ENCODE measurements around the gene BMP3. TPM values are rescaled to one million over a fixed set of nuclear protein-coding genes. Genes with fewer than 3 reads are reported as not detected.

Gene BMP3
- total and polyA plus RNA-seq, 2 of the 8 experiments (the other 6 are each of a cell fraction or from before 2014, with no cell fraction given) = 0.02 TPM; not detected in 1

DNA sequence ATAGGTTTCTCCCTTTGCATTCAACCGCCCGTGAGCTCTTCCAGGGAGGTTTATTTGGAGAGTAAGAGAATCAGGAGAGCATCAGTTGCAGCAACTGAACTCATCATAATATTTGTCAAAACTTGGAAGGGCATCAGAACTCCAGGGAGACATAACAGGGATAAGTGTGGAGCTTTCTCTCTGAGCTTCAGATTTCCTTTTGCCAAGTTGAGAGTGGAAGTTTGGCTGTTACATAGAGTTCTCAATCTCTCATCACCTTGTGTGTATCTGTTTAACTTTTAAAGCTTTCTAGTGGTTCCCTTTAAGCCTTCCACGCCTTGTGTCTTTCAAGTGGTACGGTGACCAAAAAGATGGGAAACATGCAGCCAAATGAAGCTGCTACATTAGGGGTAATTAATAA lies 18.8 kb downstream of the BMP3 start:
- Histone ChIP-seq H4K20me1 (replicated peaks in 1 of 2; ENCODE audit: control insufficient read depth in 1 of 2, insufficient read depth in 2 of 2, low read length in 2 of 2) (no peaks in the 10 kb centered on the region), H3K9me3 (ENCODE audit: insufficient read depth in 2 of 2, low read depth in 1 of 2, low read length in 1 of 2) (no peaks in the 10 kb centered on the region), H4K91ac (replicated peaks; ENCODE audit: insufficient read length, low read length) (no peak overlapping the region), H3K79me1 (ENCODE audit: low read depth, low read length) (no peaks in the 10 kb centered on the region), H2AK5ac (ENCODE audit: low read depth, low read length) (no peak overlapping the region), H3K4ac (replicated peaks; ENCODE audit: insufficient read length, low read depth, low read length) (no peak overlapping the region), H3K23ac (ENCODE audit: insufficient read length) (no peak overlapping the region), H4K5ac (ENCODE audit: insufficient read length, low read depth, low read length) (no peak overlapping the region), H3K23me2 (ENCODE audit: low read depth, low read length) (no peaks in the 10 kb centered on the region), H4K8ac (ENCODE audit: extremely low read depth, insufficient read depth, low read length) (no peak overlapping the region), H3K79me2 (ENCODE audit: control insufficient read depth in 1 of 2, insufficient read depth in 2 of 2, low read length in 2 of 2) (no peaks in the 10 kb centered on the region), H3K56ac (replicated peaks; ENCODE audit: insufficient read length, low read depth, low read length) (no peak overlapping the region), H3K14ac (ENCODE audit: insufficient read length) (no peak overlapping the region), H3K18ac (ENCODE audit: extremely low read depth, low read length) (no peak overlapping the region), H3K4me1 (replicated peaks in 1 of 4; ENCODE audit: control insufficient read depth in 3 of 4, insufficient read depth in 4 of 4, low read length in 3 of 4) (no peaks in the 10 kb centered on the region), H2BK12ac (ENCODE audit: low read depth, low read length) (no peak overlapping the region), H3K27ac (ENCODE audit: low read depth, low read length) (no peak overlapping the region), H2BK20ac (ENCODE audit: low read length) (no peak overlapping the region), H3K27me3 (replicated peaks in 1 of 4; ENCODE audit: control insufficient read depth in 3 of 4, extremely low read depth in 1 of 4, insufficient read depth in 3 of 4, low read length in 3 of 4) (no peaks in the 10 kb centered on the region), H3K4me3 (ENCODE audit: extremely low read depth in 1 of 4, insufficient read depth in 2 of 4, low read depth in 3 of 4, low read length in 4 of 4) (no peak overlapping the region), H2AFZ (ENCODE audit: low read length) (no peak overlapping the region), H3K9ac (replicated peaks in 1 of 4; ENCODE audit: extremely low read depth in 1 of 4, low read depth in 3 of 4, low read length in 3 of 4) (no peak overlapping the region), H2BK5ac (ENCODE audit: low read depth, low read length) (no peak overlapping the region), H2BK120ac (replicated peaks; ENCODE audit: low read depth, low read length) (no peak overlapping the region), H2BK15ac (ENCODE audit: low read length) (no peak overlapping the region), H3K36me3 (ENCODE audit: control insufficient read depth in 2 of 4, insufficient read depth in 4 of 4, low read length in 3 of 4) (no peaks in the 10 kb centered on the region), H3K4me2 (ENCODE audit: insufficient read depth in 1 of 2, low read depth in 2 of 2, low read length in 2 of 2) (no peak overlapping the region)
- TF ChIP-seq, protein P1, sequence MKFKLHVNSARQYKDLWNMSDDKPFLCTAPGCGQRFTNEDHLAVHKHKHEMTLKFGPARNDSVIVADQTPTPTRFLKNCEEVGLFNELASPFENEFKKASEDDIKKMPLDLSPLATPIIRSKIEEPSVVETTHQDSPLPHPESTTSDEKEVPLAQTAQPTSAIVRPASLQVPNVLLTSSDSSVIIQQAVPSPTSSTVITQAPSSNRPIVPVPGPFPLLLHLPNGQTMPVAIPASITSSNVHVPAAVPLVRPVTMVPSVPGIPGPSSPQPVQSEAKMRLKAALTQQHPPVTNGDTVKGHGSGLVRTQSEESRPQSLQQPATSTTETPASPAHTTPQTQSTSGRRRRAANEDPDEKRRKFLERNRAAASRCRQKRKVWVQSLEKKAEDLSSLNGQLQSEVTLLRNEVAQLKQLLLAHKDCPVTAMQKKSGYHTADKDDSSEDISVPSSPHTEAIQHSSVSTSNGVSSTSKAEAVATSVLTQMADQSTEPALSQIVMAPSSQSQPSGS (IDR thresholded peaks at IDR 0.05; ENCODE audit: low read length) = no peak
- TF ChIP-seq FOSL1 (IDR thresholded peaks at IDR 0.05; ENCODE audit: insufficient read depth, low read depth, low read length) = no peak
- TF ChIP-seq HDAC6 (IDR thresholded peaks at IDR 0.05; ENCODE audit: low read depth, low read length) = no peak
- TF ChIP-seq KDM5A (IDR thresholded peaks at IDR 0.05; ENCODE audit: low read length) = no peak
- TF ChIP-seq BCL11A (IDR thresholded peaks at IDR 0.05; ENCODE audit: low read depth in 2 of 2, low read length in 2 of 2) = no peak
- ChIA-PET CTCF (ENCODE audit: partially characterized antibody) (interaction anchor here (0.6 to 8.1 kb wide), 8 partner anchors 9 to 714 kb away, joined by 3 to 58 read pairs (median 6); partner anchors contain the start of genes BMP3 and CFAP299), POLR2A (ENCODE audit: partially characterized antibody) (no interaction called here)
- 98% methylated on average over 4 of the region's 4 CpGs; no CpG with 5 or more reads in 1 of the 2 experiments for WGBS, 2 experiments (ENCODE audit: extremely low coverage in 1 of 2, insufficient coverage in 1 of 2, insufficient read length in 1 of 2, insufficient replicate concordance in 2 of 2, low coverage in 1 of 2, low lambda C conversion rate in 2 of 2, missing lambda C conversion rate in 1 of 2)
- DNase-seq (ENCODE audit: low read depth in 1 of 2, low spot score in 2 of 2) (no peak), FAIRE-seq (no peak)
